ENCODE results near the gene UPP2.

- TF ChIP-seq EZH2 (conservative IDR thresholded peaks at IDR 0.05; ENCODE audit: low read depth, low read length) (no peak), SP5 (CRISPR knock-in tag; IDR thresholded peaks at IDR 0.05; ENCODE audit: borderline replicate concordance, low read depth) (no peak), ZNF383 (CRISPR knock-in tag; IDR thresholded peaks at IDR 0.05; ENCODE audit: borderline replicate concordance) (no peak)
These were observed 82.3 kb downstream of the UPP2 start for GRCh38 chr2:158184001-158184400.
